Measurements from ENCODE around the gene TCEA3.

TCEA3 gene

GRCh38 chr1:23448846-23449245, 24.3 kb upstream of the TCEA3 start:
- TF ChIP-seq CTCF (conservative IDR thresholded peaks at IDR 0.05) (no peak), ZFX (IDR thresholded peaks at IDR 0.05) (no peak)
- H3K27ac ChIP-seq, result no peak overlapping the region

DNA sequence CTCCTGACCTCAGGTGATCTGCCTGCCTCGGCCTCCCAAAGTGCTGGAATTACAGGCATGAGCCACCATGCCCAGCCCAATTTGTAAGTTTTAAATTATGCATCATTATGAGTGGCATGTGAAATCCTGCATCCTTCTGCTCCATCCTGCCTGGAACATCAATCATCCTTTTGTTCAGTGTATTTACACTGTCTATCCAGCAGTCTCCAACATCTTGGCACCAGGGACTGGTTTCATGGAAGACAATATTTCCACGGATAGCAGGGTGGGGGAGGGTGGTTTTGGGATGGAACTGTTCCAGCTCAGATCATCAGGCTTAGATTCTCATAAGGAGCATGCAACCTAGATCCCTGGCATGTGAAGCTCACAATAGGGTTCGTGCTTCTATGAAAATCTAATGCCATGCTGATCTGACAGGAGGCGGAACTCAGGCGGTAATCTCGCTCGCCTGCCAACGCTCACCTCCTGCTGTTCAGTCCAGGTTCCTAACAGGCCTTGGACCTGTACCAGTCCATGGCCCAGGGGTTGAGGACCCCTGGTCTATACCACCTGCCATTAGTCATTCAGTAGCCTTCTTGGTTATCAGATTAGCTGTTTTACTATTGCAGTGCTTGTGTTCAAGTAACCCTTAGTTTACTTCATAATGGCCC, 22.2 kb upstream of the TCEA3 start:
- TF ChIP-seq CTCF (conservative IDR thresholded peaks at IDR 0.05) (no peak), ZFX (IDR thresholded peaks at IDR 0.05) (no peak)
- H3K27ac ChIP-seq, result no peak overlapping the region

- H3K27ac ChIP-seq, result no peak overlapping the region
- TF ChIP-seq ZFX (IDR thresholded peaks at IDR 0.05) (no peak), CTCF (conservative IDR thresholded peaks at IDR 0.05) (no peak)
Measured at GRCh38 chr1:23444596-23445390, 20.2 kb upstream of the TCEA3 start.

DNA sequence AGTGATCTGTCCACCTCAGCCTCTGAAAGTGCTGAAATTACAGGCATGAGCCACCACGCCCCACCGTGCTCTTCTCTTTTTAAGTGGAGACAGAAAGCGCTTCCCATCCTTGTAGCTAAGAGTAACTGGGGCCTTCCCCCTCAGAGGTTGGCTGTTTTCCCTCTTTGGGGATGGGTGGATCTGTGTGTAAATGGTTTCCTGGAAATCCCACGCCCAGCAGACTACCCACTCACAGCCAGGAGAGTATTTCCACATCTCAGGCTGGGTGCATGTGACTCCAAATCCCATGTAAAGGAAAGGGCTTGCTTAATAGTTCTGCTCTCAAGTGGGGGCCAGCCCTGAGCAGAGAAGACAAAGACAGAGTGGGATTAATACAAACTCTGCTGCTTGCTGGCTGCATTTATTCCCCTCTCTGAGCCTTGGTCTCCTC, 19.6 kb upstream of the TCEA3 start:
- no peak for TF ChIP-seq ZFX (IDR thresholded peaks at IDR 0.05)
- TF ChIP-seq CTCF (conservative IDR thresholded peaks at IDR 0.05), result no peak
- no peak overlapping the region for H3K27ac ChIP-seq

DNA sequence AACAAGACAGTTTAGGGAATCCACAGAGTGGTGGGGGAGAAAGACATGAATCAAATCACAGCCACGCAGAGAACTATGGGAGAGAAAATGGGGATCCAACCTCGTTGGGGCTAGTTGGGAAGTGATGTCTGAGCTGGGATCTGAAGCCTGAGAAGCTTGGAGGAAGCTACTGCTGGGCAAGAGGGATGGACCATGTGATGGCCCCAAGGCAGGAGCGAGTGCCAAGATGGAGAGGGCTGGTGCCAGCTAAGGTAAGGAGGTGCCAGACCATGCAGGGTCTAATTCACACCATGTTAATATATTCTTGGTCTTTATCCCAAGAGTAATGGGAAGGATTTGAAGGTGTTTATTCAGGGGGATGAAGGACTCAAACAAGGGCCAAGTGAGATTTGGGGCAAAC, 18.2 kb upstream of the TCEA3 start:
- no peak for TF ChIP-seq CTCF (conservative IDR thresholded peaks at IDR 0.05)
- no peak for TF ChIP-seq ZFX (IDR thresholded peaks at IDR 0.05)
- no peak overlapping the region for H3K27ac ChIP-seq

DNA sequence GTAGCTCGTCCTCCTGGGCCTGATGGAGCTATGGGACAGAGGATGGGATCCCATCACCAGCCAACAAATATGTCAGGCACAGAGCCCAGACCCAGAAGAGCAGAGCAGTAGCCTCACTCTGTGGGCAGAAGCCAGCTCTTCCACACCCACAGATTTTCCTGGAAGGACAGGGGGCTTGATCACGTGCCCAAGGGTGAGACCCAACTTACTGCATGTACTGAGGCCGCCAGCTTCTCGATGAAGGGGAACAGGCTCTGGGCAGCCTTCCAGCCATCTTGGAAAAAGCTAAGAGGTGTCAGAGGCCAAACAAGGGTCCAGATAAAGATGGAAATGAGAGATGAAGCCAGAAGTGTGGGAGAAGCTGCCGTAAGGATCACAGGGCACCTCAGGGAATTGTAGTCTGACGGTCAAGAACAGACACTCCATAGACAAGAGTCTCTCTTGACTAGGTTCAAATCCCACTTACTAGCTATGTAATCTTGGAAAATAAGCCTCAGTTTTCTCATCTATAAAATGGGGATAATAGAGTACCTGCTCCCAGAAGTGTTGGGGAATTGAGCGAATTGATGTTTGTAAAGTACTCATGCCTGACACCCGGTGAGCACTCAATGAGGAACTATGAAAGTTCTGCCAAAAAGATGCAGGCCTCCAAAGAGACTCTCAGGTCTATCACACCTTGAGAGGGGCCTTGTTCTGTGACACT, 17.0 kb upstream of the TCEA3 start:
- TF ChIP-seq ZFX (IDR thresholded peaks at IDR 0.05) (no peak), CTCF (conservative IDR thresholded peaks at IDR 0.05) (no peak)

GRCh38 chr1:23438545-23438944, 14.0 kb upstream of the TCEA3 start:
- no peak overlapping the region for H3K27ac ChIP-seq
- TF ChIP-seq CTCF (conservative IDR thresholded peaks at IDR 0.05) (no peak), ZFX (IDR thresholded peaks at IDR 0.05) (no peak)

More for the DNA sequence above, 17.0 kb upstream of the TCEA3 start:
- no peak overlapping the region for H3K27ac ChIP-seq
